ENCODE results near the gene ECT2.

The ECT2 gene

DNA sequence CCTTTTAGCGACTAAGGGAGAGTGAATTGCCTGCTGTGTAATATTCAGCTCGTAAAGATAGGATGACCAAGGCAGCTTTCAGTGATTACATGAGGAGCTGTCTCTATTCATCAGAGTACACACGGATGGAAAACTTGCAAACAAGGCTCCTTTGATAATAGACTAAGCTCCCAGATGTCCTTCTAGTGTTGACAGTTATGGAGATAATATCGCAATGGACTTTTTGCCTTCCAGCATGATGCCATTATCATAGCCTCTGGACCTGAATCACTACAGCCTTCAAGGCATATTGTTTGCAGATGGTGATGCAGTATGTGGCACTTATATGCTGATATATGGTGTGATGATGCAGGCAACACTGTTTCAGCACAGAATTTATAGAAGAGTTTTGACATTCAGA is 93.9 kb downstream of the ECT2 start:
- ChIA-PET POLR2A (ENCODE audit: low non-redundant PET) (no interaction called here), CTCF (no interaction called here)
- TF ChIP-seq, protein P1, sequence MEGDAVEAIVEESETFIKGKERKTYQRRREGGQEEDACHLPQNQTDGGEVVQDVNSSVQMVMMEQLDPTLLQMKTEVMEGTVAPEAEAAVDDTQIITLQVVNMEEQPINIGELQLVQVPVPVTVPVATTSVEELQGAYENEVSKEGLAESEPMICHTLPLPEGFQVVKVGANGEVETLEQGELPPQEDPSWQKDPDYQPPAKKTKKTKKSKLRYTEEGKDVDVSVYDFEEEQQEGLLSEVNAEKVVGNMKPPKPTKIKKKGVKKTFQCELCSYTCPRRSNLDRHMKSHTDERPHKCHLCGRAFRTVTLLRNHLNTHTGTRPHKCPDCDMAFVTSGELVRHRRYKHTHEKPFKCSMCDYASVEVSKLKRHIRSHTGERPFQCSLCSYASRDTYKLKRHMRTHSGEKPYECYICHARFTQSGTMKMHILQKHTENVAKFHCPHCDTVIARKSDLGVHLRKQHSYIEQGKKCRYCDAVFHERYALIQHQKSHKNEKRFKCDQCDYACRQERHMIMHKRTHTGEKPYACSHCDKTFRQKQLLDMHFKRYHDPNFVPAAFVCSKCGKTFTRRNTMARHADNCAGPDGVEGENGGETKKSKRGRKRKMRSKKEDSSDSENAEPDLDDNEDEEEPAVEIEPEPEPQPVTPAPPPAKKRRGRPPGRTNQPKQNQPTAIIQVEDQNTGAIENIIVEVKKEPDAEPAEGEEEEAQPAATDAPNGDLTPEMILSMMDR (conservative IDR thresholded peaks at IDR 0.05; ENCODE audit: low read depth) = no peak
- no peak for DNase-seq (ENCODE audit: low spot score)
- H3K27ac ChIP-seq = no peak overlapping the region

- no peak overlapping the region for H3K27ac ChIP-seq
- ChIA-PET POLR2A (ENCODE audit: low non-redundant PET) (no interaction called here), CTCF (no interaction called here)
- DNase-seq (ENCODE audit: low spot score) = no peak
- TF ChIP-seq, protein P1 (conservative IDR thresholded peaks at IDR 0.05; ENCODE audit: low read depth) = no peak
Observed at GRCh38 chr3:172846103-172846561, 95.6 kb downstream of the ECT2 start.

DNA sequence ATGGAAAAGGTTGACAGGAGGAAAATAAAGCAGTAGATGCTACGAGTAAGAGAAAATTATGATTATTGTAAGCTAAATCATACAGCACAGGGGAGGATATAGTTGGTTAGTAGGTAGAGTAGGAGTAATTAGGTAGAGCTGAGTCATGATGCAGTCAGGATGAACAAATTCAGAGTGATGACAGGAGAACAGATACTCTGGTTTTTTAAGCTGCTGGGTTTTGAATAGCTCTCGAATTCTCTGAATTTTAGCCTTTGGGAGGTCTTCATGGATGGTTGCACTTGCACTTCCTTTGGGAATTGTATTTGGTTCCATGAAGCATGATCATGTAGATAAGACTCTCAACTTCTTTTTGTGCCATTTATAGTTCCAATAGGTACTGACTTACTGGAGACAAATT is 96.2 kb downstream of the ECT2 start:
- no peak overlapping the region for H3K27ac ChIP-seq
- CTCF ChIA-PET = no interaction called here
- POLR2A ChIA-PET (ENCODE audit: low non-redundant PET) = no interaction called here

DNA sequence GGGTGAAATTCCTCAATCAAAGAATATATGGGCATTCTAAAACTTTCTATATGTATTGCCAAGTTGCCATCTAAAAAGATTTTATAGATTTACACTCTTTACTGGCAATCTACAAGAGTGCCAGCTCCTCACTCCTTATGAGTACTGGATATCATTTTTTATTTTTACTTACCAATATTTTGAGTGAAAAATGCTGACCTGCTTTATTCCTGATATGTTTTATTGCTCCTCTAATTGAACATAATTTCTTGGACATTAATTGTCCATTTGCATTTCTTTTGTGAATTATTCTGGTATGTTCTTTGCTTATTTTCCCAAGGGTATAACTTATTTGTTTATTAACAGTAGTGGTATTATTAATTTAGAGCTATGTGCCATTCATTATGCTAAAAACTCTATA is 96.8 kb downstream of the ECT2 start:
- ChIA-PET POLR2A (ENCODE audit: low non-redundant PET) (no interaction called here), CTCF (no interaction called here)
- H3K27ac ChIP-seq = no peak overlapping the region
- TF ChIP-seq, protein P1 (conservative IDR thresholded peaks at IDR 0.05; ENCODE audit: low read depth) = no peak
- no peak for DNase-seq (ENCODE audit: low spot score)

More for the DNA sequence above, 96.2 kb downstream of the ECT2 start:
- peak; percentile 45 for DNase-seq (ENCODE audit: low spot score)
- TF ChIP-seq, protein P1 (conservative IDR thresholded peaks at IDR 0.05; ENCODE audit: low read depth) = no peak

GRCh38 chr3:172848910-172849309 is 98.4 kb downstream of the ECT2 start:
- TF ChIP-seq, protein P1 (conservative IDR thresholded peaks at IDR 0.05; ENCODE audit: low read depth) = no peak
- ChIA-PET CTCF (interaction anchor here (0.5 to 1.3 kb wide), 2 partner anchors 12 to 59 kb away, joined by 4 to 5 read pairs; no protein-coding TSS in a partner anchor), POLR2A (ENCODE audit: low non-redundant PET) (no interaction called here)
- H3K27ac ChIP-seq = no peak overlapping the region
- DNase-seq (ENCODE audit: low spot score) = peak; percentile 68

DNA sequence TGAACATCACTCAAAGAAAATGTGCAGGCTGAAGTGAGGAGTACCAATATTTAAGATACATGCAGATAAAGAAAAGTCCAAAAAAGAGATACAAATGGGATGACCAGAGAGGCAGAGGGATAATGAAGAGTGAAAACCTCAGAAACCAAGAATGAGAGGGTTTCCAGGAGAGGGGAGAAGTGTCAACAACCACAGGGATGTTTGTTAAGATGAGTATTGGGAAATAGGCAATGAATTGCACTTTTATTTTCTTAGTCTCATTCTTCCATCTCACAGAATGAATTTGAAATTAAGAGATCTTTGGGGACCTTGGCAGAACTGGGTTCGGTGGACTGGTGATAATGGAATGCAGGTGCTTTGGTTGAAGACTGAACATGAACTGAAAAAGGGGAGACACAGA is 102.5 kb downstream of the ECT2 start:
- ChIA-PET CTCF (no interaction called here), POLR2A (ENCODE audit: low non-redundant PET) (no interaction called here)
- no peak for DNase-seq (ENCODE audit: low spot score)
- TF ChIP-seq, protein P1 (conservative IDR thresholded peaks at IDR 0.05; ENCODE audit: low read depth) = no peak
- no peak overlapping the region for H3K27ac ChIP-seq
